Stimulated activated CD8-positive, alpha-beta memory T cell treated with anti-CD3 and anti-CD28 coated beads, Interleukin-12 subunit alpha, Interleukin-12 subunit beta, amount 100 ng/mL, for 24 hours (primary cell): Measurements from ENCODE around the gene NUCKS1.

ENCODE experiments used
- DNase-seq: peaks from one replicate; pipeline ENCODE4 v3.0.0-alpha.2; 2020; ENCODE audit errors: extremely low read depth

Gene NUCKS1

GRCh38 chr1:205770618-205771017 lies 20.6 kb upstream of the NUCKS1 start:
- DNase-seq: no peak

GRCh38 chr1:205769641-205770365 lies 19.8 kb upstream of the NUCKS1 start:
- no peak for DNase-seq

- no peak for DNase-seq
These were observed 17.3 kb upstream of the NUCKS1 start for GRCh38 chr1:205767248-205767647.

- no peak for DNase-seq
These were observed 16.6 kb upstream of the NUCKS1 start for GRCh38 chr1:205766570-205766969.

GRCh38 chr1:205766038-205766437 lies 16.1 kb upstream of the NUCKS1 start:
- no peak for DNase-seq

- no peak for DNase-seq
These were observed 14.6 kb upstream of the NUCKS1 start for GRCh38 chr1:205764578-205764977.

GRCh38 chr1:205763980-205764379 lies 14.0 kb upstream of the NUCKS1 start:
- no peak for DNase-seq

GRCh38 chr1:205760606-205761005 lies 10.6 kb upstream of the NUCKS1 start:
- no peak for DNase-seq

- no peak for DNase-seq
These were observed 6.6 kb upstream of the NUCKS1 start for GRCh38 chr1:205756552-205756951.

- DNase-seq: no peak
These were observed 4.9 kb upstream of the NUCKS1 start for GRCh38 chr1:205754857-205755256.

- no peak for DNase-seq
These were observed 1.2 kb upstream of the NUCKS1 start for GRCh38 chr1:205751036-205751651.

GRCh38 chr1:205749234-205750137 lies 496 bp downstream of the NUCKS1 start:
- peak; percentile 93 for DNase-seq

GRCh38 chr1:205748403-205749233 lies 1.4 kb downstream of the NUCKS1 start:
- DNase-seq: peak; percentile 5

- no peak for DNase-seq
These were observed 3.1 kb downstream of the NUCKS1 start for GRCh38 chr1:205746757-205747412.

GRCh38 chr1:205744403-205744802 lies 5.6 kb downstream of the NUCKS1 start:
- DNase-seq: no peak

GRCh38 chr1:205743977-205744376 lies 6.0 kb downstream of the NUCKS1 start:
- DNase-seq: no peak

GRCh38 chr1:205741681-205742080 lies 8.3 kb downstream of the NUCKS1 start:
- DNase-seq: no peak

GRCh38 chr1:205739348-205740160 lies 10.4 kb downstream of the NUCKS1 start:
- no peak for DNase-seq

- DNase-seq: no peak
These were observed 14.8 kb downstream of the NUCKS1 start for GRCh38 chr1:205735218-205735617.
